22Rv1 (cell line): ENCODE measurements around the gene CTU2.

Source experiments
- ZFX ChIP-seq: fragments of 450-650 bp; IDR thresholded peaks from 2 replicates; pipeline ENCODE4 v1.6.1; 2017; ENCODE audit warnings: antibody characterized with exemption, borderline replicate concordance
- TF ChIP-seq, protein P1 (sequence below): fragments of 450-650 bp; IDR thresholded peaks from 2 replicates; pipeline ENCODE4 v1.5.1; 2017; ENCODE audit warnings: mild to moderate bottlenecking

DNA sequence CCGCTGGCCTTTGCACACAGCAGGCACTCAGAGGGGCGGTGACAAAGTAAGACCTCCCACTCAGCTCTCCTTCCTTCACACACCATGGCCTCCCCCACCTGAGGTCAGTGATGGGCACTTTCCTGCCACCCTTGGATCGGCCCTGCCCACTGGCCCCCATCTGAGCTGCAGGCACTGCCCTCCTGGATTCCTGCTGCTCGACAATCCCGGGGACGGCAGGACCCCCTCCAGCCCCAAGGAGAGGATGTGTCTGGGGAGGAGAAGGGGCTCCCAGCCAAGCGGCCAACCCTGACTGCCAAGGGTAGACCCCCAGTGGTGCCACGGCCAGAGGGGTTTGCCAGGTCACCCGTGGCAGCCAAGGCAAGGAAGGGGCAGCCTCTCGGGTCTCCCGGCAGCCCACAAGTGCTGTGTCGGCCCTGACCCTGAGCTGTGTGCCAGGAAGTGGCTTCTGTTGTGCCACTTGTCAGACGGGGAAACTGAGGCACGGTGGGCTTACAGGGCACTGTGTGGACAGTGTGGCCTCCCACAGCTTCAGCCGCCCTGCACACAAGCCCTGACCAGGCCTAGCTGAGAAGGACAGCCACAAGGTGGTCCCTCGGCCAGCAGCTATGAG, 56.1 kb downstream of the CTU2 start:
- TF ChIP-seq, protein P1, sequence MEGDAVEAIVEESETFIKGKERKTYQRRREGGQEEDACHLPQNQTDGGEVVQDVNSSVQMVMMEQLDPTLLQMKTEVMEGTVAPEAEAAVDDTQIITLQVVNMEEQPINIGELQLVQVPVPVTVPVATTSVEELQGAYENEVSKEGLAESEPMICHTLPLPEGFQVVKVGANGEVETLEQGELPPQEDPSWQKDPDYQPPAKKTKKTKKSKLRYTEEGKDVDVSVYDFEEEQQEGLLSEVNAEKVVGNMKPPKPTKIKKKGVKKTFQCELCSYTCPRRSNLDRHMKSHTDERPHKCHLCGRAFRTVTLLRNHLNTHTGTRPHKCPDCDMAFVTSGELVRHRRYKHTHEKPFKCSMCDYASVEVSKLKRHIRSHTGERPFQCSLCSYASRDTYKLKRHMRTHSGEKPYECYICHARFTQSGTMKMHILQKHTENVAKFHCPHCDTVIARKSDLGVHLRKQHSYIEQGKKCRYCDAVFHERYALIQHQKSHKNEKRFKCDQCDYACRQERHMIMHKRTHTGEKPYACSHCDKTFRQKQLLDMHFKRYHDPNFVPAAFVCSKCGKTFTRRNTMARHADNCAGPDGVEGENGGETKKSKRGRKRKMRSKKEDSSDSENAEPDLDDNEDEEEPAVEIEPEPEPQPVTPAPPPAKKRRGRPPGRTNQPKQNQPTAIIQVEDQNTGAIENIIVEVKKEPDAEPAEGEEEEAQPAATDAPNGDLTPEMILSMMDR = no peak
- no peak for TF ChIP-seq ZFX
